Lung (tissue), 12 donors: ENCODE results near the gene CUEDC2. TPM values are rescaled to one million over a fixed set of nuclear protein-coding genes. Genes with fewer than 3 reads are reported as not detected.

Experiments
- ATAC-seq: fragments of 200-7000 bp; cut with Tn5 transposase; one replicate; pipeline ENCODE4 v1.9.1; 2020; ENCODE audit warnings: moderate number of reproducible peaks; ENCODE audit not compliant: insufficient read depth, low FRiP score
- DNase-seq, 3 donors: peaks; one replicate each; pipeline ENCODE4 v3.0.0-alpha.2; 2013 to 2017
- H3K27ac ChIP-seq, 2 donors: one replicate each; pipeline ENCODE4 v1.5.1; 2013; ENCODE audit warnings: mild to moderate bottlenecking in 2 of 2, moderate library complexity in 2 of 2, control low read depth in 1 of 2, inconsistent platforms in 1 of 2, low read depth in 1 of 2, low read length in 1 of 2
- H3K27me3 ChIP-seq, 3 donors: one replicate each; pipeline ENCODE4 v1.5.1; 2013; ENCODE audit warnings: low read length in 2 of 3; ENCODE audit not compliant: control insufficient read depth in 3 of 3, insufficient read depth in 3 of 3
- H3K36me3 ChIP-seq, 4 donors: one replicate each; pipeline ENCODE4 v1.5.1; 2013; ENCODE audit warnings: low read length in 4 of 4, mild to moderate bottlenecking in 1 of 4, moderate library complexity in 1 of 4; ENCODE audit not compliant: control insufficient read depth in 4 of 4, insufficient read depth in 4 of 4
- H3K4me1 ChIP-seq, 5 donors: one replicate each; pipeline ENCODE4 v1.5.1; 2013; ENCODE audit warnings: low read length in 5 of 5, mild to moderate bottlenecking in 2 of 5, moderate library complexity in 1 of 5; ENCODE audit not compliant: control insufficient read depth in 5 of 5, insufficient read depth in 5 of 5
- H3K4me3 ChIP-seq: one replicate; pipeline ENCODE4 v1.5.1; 2013; ENCODE audit warnings: mild to moderate bottlenecking, control low read depth, moderate library complexity
- H3K9ac ChIP-seq, 2 donors: one replicate each; pipeline ENCODE4 v1.5.1; 2013; ENCODE audit warnings: low read length in 2 of 2, control low read depth in 1 of 2; ENCODE audit not compliant: insufficient read depth in 1 of 2
- H3K9me3 ChIP-seq, 4 donors: one replicate each; pipeline ENCODE4 v1.5.1; 2013; ENCODE audit warnings: low read length in 3 of 4, mild to moderate bottlenecking in 1 of 4, moderate library complexity in 1 of 4; ENCODE audit not compliant: control insufficient read depth in 4 of 4, insufficient read depth in 3 of 4
- WGBS, 2 donors: extraction: QIAGEN DNeasy Blood & Tissue Kit; methylation state at CpG; one replicate each; pipeline ENCODE4 v1.1.7; 2013; 5-methylcytosine and 5-hydroxymethylcytosine counted together
- polyA plus RNA-seq, 2 donors: library from polyadenylated mRNA; stranded (reverse); fragments of 200-250 nt; gene quantifications; one replicate each; pipeline ENCODE4 v1.2.1, GENCODE V29; 2013
- total RNA-seq, 2 donors: library from RNA; depleted of rRNA in 1 of 2; stranded (reverse); fragments of >200 nt in 1 of 2; gene quantifications; one replicate each; pipeline ENCODE4 v1.2.1, GENCODE V29; 2014 to 2021
- TF ChIP-seq, protein P1 (sequence below): IDR thresholded peaks from 2 replicates; pipeline ENCODE4 v1.5.1; 2012; ENCODE audit warnings: mild to moderate bottlenecking; ENCODE audit errors: control extremely low read depth, extremely low read depth
- donor health status: control.
- donor health status: control.
- donor health status: Bipolar disorder and iron deficiency.
- donor health status: healthy.
- donor health status: DM: yes; HTN: yes; CAD: no.

The CUEDC2 gene
- total and polyA plus RNA-seq, 4 donors, result 33.4 to 63.8 (median 44.1) TPM

DNA sequence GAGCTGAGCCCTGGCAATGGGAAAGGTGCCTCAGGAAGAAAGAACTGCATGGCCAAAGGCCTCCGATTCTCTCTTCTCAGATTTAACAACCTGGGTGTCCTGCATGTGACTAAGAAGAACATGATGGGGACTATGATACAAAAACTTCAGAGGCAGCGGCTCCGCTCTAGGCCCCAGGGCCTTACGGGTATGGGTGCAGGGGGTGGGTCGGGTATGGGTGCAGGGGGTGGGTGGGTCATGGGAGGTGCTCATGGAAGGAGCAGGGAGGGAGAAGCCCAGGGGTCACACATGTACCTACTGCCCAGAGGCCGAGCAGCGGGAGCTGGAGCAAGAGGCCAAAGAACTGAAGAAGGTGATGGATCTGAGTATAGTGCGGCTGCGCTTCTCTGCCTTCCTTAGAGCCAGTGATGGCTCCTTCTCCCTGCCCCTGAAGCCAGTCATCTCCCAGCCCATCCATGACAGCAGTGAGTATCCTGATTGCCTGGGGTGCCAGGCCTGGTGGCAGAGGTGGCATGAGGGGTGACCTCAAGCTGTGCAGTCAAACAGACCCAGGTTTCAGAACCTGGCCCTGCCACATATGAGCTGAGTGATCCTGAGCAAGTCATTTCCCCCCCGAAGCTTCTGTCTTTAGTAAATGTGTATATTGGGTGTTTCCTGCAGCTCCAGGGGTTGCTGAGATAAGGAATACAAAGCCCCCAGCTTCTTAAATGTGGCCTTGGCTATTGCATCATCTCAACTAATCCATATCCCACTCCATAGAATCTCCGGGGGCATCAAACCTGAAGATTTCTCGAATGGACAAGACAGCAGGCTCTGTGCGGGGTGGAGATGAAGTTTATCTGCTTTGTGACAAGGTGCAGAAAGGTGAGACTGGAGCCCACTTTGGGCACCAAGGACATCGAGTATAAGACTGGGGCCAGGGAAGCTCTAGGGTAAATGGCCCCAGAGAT lies 34.9 kb downstream of the CUEDC2 start:
- WGBS, 2 donors, result 93 to 98% methylated on average over 14 of the region's 14 CpGs
- Histone ChIP-seq H3K9ac (no peak overlapping the region), H3K4me3 (no peak overlapping the region), H3K27ac (no peak overlapping the region), H3K9me3 (no peaks in the 10 kb centered on the region), H3K4me1 (peaks cover 0 to 19% (median 14%) of the 10 kb centered on the region in 5 donors), H3K36me3 (peaks cover 0 to 31% (median 4%) of the 10 kb centered on the region in 4 donors), H3K27me3 (peaks cover 0 to 1% (median 0%) of the 10 kb centered on the region in 3 donors)
- ATAC-seq (no peak), DNase-seq (peak in 1 of 3 donors; percentile 7)
- TF ChIP-seq, protein P1, sequence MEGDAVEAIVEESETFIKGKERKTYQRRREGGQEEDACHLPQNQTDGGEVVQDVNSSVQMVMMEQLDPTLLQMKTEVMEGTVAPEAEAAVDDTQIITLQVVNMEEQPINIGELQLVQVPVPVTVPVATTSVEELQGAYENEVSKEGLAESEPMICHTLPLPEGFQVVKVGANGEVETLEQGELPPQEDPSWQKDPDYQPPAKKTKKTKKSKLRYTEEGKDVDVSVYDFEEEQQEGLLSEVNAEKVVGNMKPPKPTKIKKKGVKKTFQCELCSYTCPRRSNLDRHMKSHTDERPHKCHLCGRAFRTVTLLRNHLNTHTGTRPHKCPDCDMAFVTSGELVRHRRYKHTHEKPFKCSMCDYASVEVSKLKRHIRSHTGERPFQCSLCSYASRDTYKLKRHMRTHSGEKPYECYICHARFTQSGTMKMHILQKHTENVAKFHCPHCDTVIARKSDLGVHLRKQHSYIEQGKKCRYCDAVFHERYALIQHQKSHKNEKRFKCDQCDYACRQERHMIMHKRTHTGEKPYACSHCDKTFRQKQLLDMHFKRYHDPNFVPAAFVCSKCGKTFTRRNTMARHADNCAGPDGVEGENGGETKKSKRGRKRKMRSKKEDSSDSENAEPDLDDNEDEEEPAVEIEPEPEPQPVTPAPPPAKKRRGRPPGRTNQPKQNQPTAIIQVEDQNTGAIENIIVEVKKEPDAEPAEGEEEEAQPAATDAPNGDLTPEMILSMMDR, result no peak

DNA sequence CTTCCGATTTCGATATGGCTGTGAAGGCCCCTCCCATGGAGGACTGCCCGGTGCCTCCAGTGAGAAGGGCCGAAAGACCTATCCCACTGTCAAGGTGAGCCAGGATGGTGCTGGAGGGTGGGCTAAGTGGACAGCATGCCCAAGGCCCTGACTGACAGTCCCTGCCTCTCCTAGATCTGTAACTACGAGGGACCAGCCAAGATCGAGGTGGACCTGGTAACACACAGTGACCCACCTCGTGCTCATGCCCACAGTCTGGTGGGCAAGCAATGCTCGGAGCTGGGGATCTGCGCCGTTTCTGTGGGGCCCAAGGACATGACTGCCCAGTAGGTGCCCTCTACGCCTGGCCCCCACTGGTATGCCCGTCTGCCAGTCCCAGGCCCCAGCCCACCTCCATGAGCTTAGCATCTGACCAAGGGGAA lies 35.6 kb downstream of the CUEDC2 start:
- Histone ChIP-seq H3K4me1 (peaks cover 0 to 19% (median 14%) of the 10 kb centered on the region in 5 donors), H3K9ac (no peak overlapping the region), H3K27me3 (peaks cover 0 to 5% (median 0%) of the 10 kb centered on the region in 3 donors), H3K36me3 (peaks cover 0 to 24% (median 4%) of the 10 kb centered on the region in 4 donors), H3K27ac (peak overlapping the region in 1 of 2 donors; percentile 99), H3K4me3 (no peak overlapping the region), H3K9me3 (no peaks in the 10 kb centered on the region)
- DNase-seq, result peak in 1 of 3 donors; percentile 9
- TF ChIP-seq, protein P1, result no peak
- 90 to 91% methylated on average over 12 of the region's 12 CpGs for WGBS, 2 donors
- ATAC-seq, result no peak

GRCh38 chr10:102396317-102396650 lies 36.1 kb downstream of the CUEDC2 start:
- H3K9me3 ChIP-seq, result no peaks in the 10 kb centered on the region
- TF ChIP-seq, protein P1, result no peak
- H3K4me1 ChIP-seq, result peaks cover 0 to 19% (median 14%) of the 10 kb centered on the region in 5 donors
- H3K4me3 ChIP-seq, result peak overlapping the region; percentile 78
- ATAC-seq (no peak), DNase-seq (no peak)
- H3K9ac ChIP-seq, result peak overlapping the region in 1 of 2 donors; percentile 50
- H3K36me3 ChIP-seq, result peaks cover 0 to 20% (median 1%) of the 10 kb centered on the region in 4 donors
- peaks cover 0 to 5% (median 0%) of the 10 kb centered on the region in 3 donors for H3K27me3 ChIP-seq
- WGBS, 2 donors, result 58 to 64% methylated on average over 4 of the region's 4 CpGs
- H3K27ac ChIP-seq, result peak overlapping the region in 1 of 2 donors; percentile 99
